ENCODE measurements around the gene CORO7. TPM values are rescaled to one million over a fixed set of nuclear protein-coding genes. Genes with fewer than 3 reads are reported as not detected.
A peak's percentile ranks its signal among the peaks of the same experiment; 100 is the strongest.

CORO7 gene
- total RNA-seq, 1 experiment from 2014 or later = 51.0 TPM

DNA sequence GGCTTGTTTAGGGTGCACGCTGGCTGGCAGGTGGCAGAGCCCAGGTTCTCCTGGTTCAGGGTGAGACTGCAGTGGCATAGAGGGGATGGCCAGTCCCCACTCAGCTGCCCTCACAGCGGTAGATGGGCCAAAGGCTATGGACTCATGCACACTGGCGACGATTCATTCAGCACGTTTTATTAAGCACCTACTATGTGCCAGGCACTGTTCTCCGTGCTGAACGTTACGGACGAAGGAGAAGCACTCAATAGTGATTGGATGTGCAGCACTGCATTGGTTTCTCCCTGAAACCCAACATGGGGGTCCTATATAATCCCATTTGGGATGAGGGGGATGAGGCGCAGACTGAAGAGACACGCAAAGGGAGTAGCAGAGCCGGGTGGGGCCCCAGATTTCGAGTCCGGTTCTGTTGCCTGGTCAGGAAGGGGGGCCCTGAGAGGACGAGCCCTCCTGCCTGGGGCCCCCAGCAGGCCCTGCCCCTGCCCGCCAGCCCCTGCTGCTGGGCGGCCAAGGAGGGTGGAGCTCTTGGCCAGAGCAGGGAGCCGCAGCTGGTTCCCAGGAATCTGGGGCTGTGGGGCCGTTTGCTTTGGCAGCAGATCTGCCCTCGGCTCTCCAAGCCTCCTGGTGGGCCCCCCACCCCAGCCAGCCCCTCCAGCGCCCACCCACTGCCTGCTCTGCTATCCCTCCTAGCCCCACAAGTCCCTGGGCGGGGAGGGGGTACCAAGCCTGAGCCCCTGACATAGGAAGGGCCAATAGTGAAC, 91.7 kb downstream of the CORO7 start:
- no peaks in the 10 kb centered on the region for H3K27me3 Mint-ChIP-seq (ENCODE audit: unreplicated experiment)
- TF ChIP-seq CTCF (IDR thresholded peaks at IDR 0.05; ENCODE audit: unreplicated experiment) = no peak
- intact Hi-C loops (cut with micrococcal nuclease; ENCODE audit: unreplicated experiment) = no loop called here
- BruUV-seq (replicated peaks) = no TSS peak
- no peak for DNase-seq
- H3K36me3 Mint-ChIP-seq (ENCODE audit: insufficient read depth, unreplicated experiment) = peaks cover 26% of the 10 kb centered on the region
- H3K27ac Mint-ChIP-seq (ENCODE audit: unreplicated experiment) = no peak overlapping the region
- H3K9me3 Mint-ChIP-seq (ENCODE audit: low read depth, unreplicated experiment) = no peaks in the 10 kb centered on the region
- CTCF ChIA-PET = interaction anchor here (1.0 to 2.2 kb wide), 9 partner anchors 8 to 124 kb away, joined by 3 to 12 read pairs (median 7); partner anchors contain the start of gene TFAP4
- H3K4me3 Mint-ChIP-seq (ENCODE audit: low read depth, unreplicated experiment) = peak overlapping the region; percentile 17
- peaks cover 8% of the 10 kb centered on the region for H3K4me1 Mint-ChIP-seq (ENCODE audit: low read depth, unreplicated experiment)

GRCh38 chr16:4323845-4324488, 92.4 kb downstream of the CORO7 start:
- H3K4me3 Mint-ChIP-seq (ENCODE audit: low read depth, unreplicated experiment) = peak overlapping the region; percentile 17
- no peaks in the 10 kb centered on the region for H3K9me3 Mint-ChIP-seq (ENCODE audit: low read depth, unreplicated experiment)
- intact Hi-C loops (cut with micrococcal nuclease; ENCODE audit: unreplicated experiment) = no loop called here
- CTCF ChIA-PET = interaction anchor here (0.6 to 2.4 kb wide), 13 partner anchors 9 to 123 kb away, joined by 3 to 12 read pairs (median 6); partner anchors contain the start of gene TFAP4
- H3K4me1 Mint-ChIP-seq (ENCODE audit: low read depth, unreplicated experiment) = peaks cover 8% of the 10 kb centered on the region
- BruUV-seq (replicated peaks) = no TSS peak
- H3K36me3 Mint-ChIP-seq (ENCODE audit: insufficient read depth, unreplicated experiment) = peaks cover 21% of the 10 kb centered on the region
- no peak overlapping the region for H3K27ac Mint-ChIP-seq (ENCODE audit: unreplicated experiment)
- no peak for TF ChIP-seq CTCF (IDR thresholded peaks at IDR 0.05; ENCODE audit: unreplicated experiment)
- no peaks in the 10 kb centered on the region for H3K27me3 Mint-ChIP-seq (ENCODE audit: unreplicated experiment)
- DNase-seq = peak; percentile 66

- DNase-seq = peak; percentile 80
- H3K27me3 Mint-ChIP-seq (ENCODE audit: unreplicated experiment) = no peaks in the 10 kb centered on the region
- H3K4me3 Mint-ChIP-seq (ENCODE audit: low read depth, unreplicated experiment) = no peak overlapping the region
- no peak for TF ChIP-seq CTCF (IDR thresholded peaks at IDR 0.05; ENCODE audit: unreplicated experiment)
- BruUV-seq (replicated peaks) = no TSS peak
- intact Hi-C loops (cut with micrococcal nuclease; ENCODE audit: unreplicated experiment) = no loop called here
- no peaks in the 10 kb centered on the region for H3K9me3 Mint-ChIP-seq (ENCODE audit: low read depth, unreplicated experiment)
- CTCF ChIA-PET = interaction anchor here (0.7 to 2.4 kb wide), 13 partner anchors 10 to 122 kb away, joined by 3 to 12 read pairs (median 6); partner anchors contain the start of gene TFAP4
- no peak overlapping the region for H3K27ac Mint-ChIP-seq (ENCODE audit: unreplicated experiment)
- peaks cover 4% of the 10 kb centered on the region for H3K4me1 Mint-ChIP-seq (ENCODE audit: low read depth, unreplicated experiment)
- peaks cover 15% of the 10 kb centered on the region for H3K36me3 Mint-ChIP-seq (ENCODE audit: insufficient read depth, unreplicated experiment)
Measured at GRCh38 chr16:4323071-4323844, 93.1 kb downstream of the CORO7 start.

All from Calu3 (cell line).